K562 (cell line): Measurements from ENCODE around the gene CTBP2. TPM values are rescaled to one million over a fixed set of nuclear protein-coding genes. Genes with fewer than 3 reads are reported as not detected.

Source experiments
- CBX8 ChIP-seq: fragments of 200-600 bp; sonication (generic); IDR thresholded peaks from 2 replicates; pipeline ENCODE4 v1.6.1; 2012; ENCODE audit warnings: borderline replicate concordance, mixed run types, low read depth, mild to moderate bottlenecking, moderate library complexity, mixed read lengths, low read length, control low read depth, inconsistent platforms; ENCODE audit not compliant: poor library complexity, severe bottlenecking; ENCODE audit errors: extremely low read depth
- CHD1 ChIP-seq: fragments of 200-600 bp; sonication (generic); IDR thresholded peaks from one replicate; pipeline ENCODE4 v1.6.1; 2012; ENCODE audit warnings: mild to moderate bottlenecking, moderate library complexity, low read length, inconsistent platforms
- EZH2 ChIP-seq: IDR thresholded peaks from 2 replicates; pipeline ENCODE4 v1.6.1; 2012; ENCODE audit warnings: low read depth, mild to moderate bottlenecking, inconsistent platforms, low read length, borderline replicate concordance
- HES1 ChIP-seq: fragments of 450-650 bp; IDR thresholded peaks from 2 replicates; pipeline ENCODE4 v1.6.1; 2016; ENCODE audit warnings: low read depth, mild to moderate bottlenecking, moderate library complexity
- HNRNPK ChIP-seq: fragments of 200-400 bp; formaldehyde crosslinking; IDR thresholded peaks from one replicate; pipeline ENCODE4 v1.6.1; 2018; ENCODE audit warnings: mild to moderate bottlenecking, low read depth, low read length; ENCODE audit not compliant: poor library complexity, severe bottlenecking
- PREB ChIP-seq: sonication (generic); formaldehyde crosslinking; IDR thresholded peaks from 2 replicates; pipeline ENCODE4 v1.8.1; 2023; ENCODE audit warnings: mild to moderate bottlenecking, missing genetic modification reagents
- RAD21 ChIP-seq, 2 experiments: fragments of 250-450 bp in 1 of 2; fragments of 450-650 bp in 1 of 2; sonication (Bioruptor Pico) in 1 of 2; formaldehyde crosslinking in 1 of 2; IDR thresholded peaks in 1 of 2; conservative IDR thresholded peaks in 1 of 2; 2 replicates each; pipeline versions ENCODE4 v1.4.0 to v1.8.0; 2020 to 2022; ENCODE audit warnings: mild to moderate bottlenecking in 2 of 2, moderate library complexity in 1 of 2
- UBTF ChIP-seq, 2 experiments: IDR thresholded peaks; 2 replicates each; pipeline ENCODE4 v1.6.1; 2012; ENCODE audit warnings: improper control_type of control experiment in 2 of 2, low read depth in 2 of 2, low read length in 2 of 2, borderline replicate concordance in 1 of 2
- ZBTB40 ChIP-seq, 2 experiments: fragments of 450-650 bp in 1 of 2; sonication (generic) in 1 of 2; formaldehyde crosslinking in 1 of 2; IDR thresholded peaks; 2 replicates each; pipeline versions ENCODE4 v1.7.1 to v1.9.0; 2016 to 2022; ENCODE audit warnings: inconsistent platforms in 1 of 2, mild to moderate bottlenecking in 1 of 2, missing genetic modification reagents in 1 of 2
- ZFPM2 ChIP-seq: fragments of 250-450 bp; sonication (Bioruptor Pico); IDR thresholded peaks from 2 replicates; pipeline ENCODE4 v1.5.1; 2022; ENCODE audit warnings: mild to moderate bottlenecking
- polyA plus RNA-seq, 8 experiments: library from polyadenylated mRNA; depleted of rRNA in 4 of 8; stranded (reverse) in 5 of 8; unstranded in 3 of 8; fragments of >200 nt; fragmentation: Nextera tagmentation in 2 of 8; fragmentation: Illumina TruSeq in 1 of 8; extraction: Ambion mirVana in 2 of 8; extraction: Trizol in 1 of 8; gene quantifications; 2 replicates each; pipeline versions ENCODE4 v1.2.1 to v1.2.3, GENCODE V29; 2011 to 2014; ENCODE audit warnings: inconsistent platforms in 1 of 8, missing spikeins in 1 of 8
- total RNA-seq, 7 experiments: library from RNA; depleted of rRNA in 6 of 7; stranded (reverse); fragments of >200 nt in 6 of 7; fragmentation: Illumina TruSeq in 2 of 7; extraction: Trizol in 2 of 7; gene quantifications; 2 replicates each; pipeline versions ENCODE4 v1.2.1 to v1.2.3, GENCODE V29; 2011 to 2021; ENCODE audit warnings: low replicate concordance in 1 of 7

Gene CTBP2
- total and polyA plus RNA-seq, 9 of the 15 experiments (the other 6 are each of a cell fraction or from before 2014, with no cell fraction given): 1.3 to 8.8 (median 5.1) TPM

- TF ChIP-seq RAD21 (CRISPR knock-in tag; conservative IDR thresholded peaks at IDR 0.05 in 1 of 2, IDR thresholded peaks at IDR 0.05 in 1 of 2) (peak; percentile 46 to 60), HES1 (no peak), ZBTB40 (IDR thresholded peaks at IDR 0.05) (no peak), ZBTB40 (CRISPR knock-in tag; IDR thresholded peaks at IDR 0.05) (no peak), EZH2 (no peak), CHD1 (no peak), CBX8 (no peak), ZFPM2 (CRISPR knock-in tag) (no peak), PREB (no peak), HNRNPK (no peak), UBTF (IDR thresholded peaks at IDR 0.05; ENCODE audit: borderline replicate concordance in 1 of 2, low read depth in 2 of 2, low read length in 2 of 2) (peak; percentile 48 to 86; a peak in 1 of 4 replicates)
These were observed 718 bp upstream of the CTBP2 start (continued) for GRCh38 chr10:125160856-125161706.
